WERI-Rb-1 (cell line): ENCODE measurements around the gene VEGFB.
A peak's percentile ranks its signal among the peaks of the same experiment; 100 is the strongest.

ENCODE experiments used
- DNase-seq: peaks from one replicate; pipeline ENCODE4 v3.0.0-alpha.2; 2020
- H3K27ac ChIP-seq: fragments of 250-450 bp; sonication (Bioruptor Pico); 2 replicates; pipeline ENCODE4 v1.5.1; 2020; ENCODE audit warnings: mild to moderate bottlenecking, moderate library complexity
- H3K27me3 ChIP-seq: fragments of 250-450 bp; sonication (Bioruptor Pico); 2 replicates; pipeline ENCODE4 v1.5.1; 2021; ENCODE audit warnings: mild to moderate bottlenecking, low read depth, moderate library complexity; ENCODE audit not compliant: insufficient read depth, severe bottlenecking
- H3K36me3 ChIP-seq: fragments of 250-450 bp; sonication (Bioruptor Pico); 2 replicates; pipeline ENCODE4 v1.5.1; 2020; ENCODE audit warnings: mild to moderate bottlenecking, moderate library complexity
- H3K4me3 ChIP-seq: 2 replicates; pipeline ENCODE4 v1.5.1; 2011; ENCODE audit warnings: low read depth, mild to moderate bottlenecking, control low read depth, low read length
- H3K9me3 ChIP-seq: fragments of 250-450 bp; sonication (Bioruptor Pico); 2 replicates; pipeline ENCODE4 v1.5.1; 2021; ENCODE audit warnings: mild to moderate bottlenecking, moderate library complexity; ENCODE audit not compliant: severe bottlenecking
- TF ChIP-seq, protein P1 (sequence below): IDR thresholded peaks from 2 replicates; pipeline ENCODE4 v1.5.1; 2011; ENCODE audit warnings: low read depth, mild to moderate bottlenecking, control low read depth, inconsistent platforms, low read length

VEGFB gene

DNA sequence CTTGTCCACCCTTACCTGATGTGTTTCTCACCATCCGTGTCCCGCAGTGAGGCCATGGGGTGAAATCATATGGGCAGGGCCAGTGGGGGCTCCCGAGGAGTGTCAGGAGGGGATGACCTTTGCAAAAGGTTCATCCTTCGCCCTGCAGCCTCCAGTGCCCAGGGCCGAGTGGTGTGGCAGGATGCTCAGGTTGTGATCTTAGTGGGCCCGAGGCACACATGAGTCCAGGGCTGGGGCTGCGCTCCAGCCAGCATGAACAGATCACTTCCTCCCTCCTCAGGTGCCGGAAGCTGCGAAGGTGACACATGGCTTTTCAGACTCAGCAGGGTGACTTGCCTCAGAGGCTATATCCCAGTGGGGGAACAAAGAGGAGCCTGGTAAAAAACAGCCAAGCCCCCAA is 3.7 kb downstream of the VEGFB start:
- H3K27ac ChIP-seq, result no peak overlapping the region
- no peak overlapping the region for H3K4me3 ChIP-seq
- DNase-seq, result no peak
- TF ChIP-seq, protein P1, sequence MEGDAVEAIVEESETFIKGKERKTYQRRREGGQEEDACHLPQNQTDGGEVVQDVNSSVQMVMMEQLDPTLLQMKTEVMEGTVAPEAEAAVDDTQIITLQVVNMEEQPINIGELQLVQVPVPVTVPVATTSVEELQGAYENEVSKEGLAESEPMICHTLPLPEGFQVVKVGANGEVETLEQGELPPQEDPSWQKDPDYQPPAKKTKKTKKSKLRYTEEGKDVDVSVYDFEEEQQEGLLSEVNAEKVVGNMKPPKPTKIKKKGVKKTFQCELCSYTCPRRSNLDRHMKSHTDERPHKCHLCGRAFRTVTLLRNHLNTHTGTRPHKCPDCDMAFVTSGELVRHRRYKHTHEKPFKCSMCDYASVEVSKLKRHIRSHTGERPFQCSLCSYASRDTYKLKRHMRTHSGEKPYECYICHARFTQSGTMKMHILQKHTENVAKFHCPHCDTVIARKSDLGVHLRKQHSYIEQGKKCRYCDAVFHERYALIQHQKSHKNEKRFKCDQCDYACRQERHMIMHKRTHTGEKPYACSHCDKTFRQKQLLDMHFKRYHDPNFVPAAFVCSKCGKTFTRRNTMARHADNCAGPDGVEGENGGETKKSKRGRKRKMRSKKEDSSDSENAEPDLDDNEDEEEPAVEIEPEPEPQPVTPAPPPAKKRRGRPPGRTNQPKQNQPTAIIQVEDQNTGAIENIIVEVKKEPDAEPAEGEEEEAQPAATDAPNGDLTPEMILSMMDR, result no peak
- peaks cover 25% of the 10 kb centered on the region for H3K36me3 ChIP-seq
- no peaks in the 10 kb centered on the region for H3K9me3 ChIP-seq
- H3K27me3 ChIP-seq, result no peaks in the 10 kb centered on the region

GRCh38 chr11:64238999-64239398 is 4.6 kb downstream of the VEGFB start:
- Histone ChIP-seq H3K27ac (no peak overlapping the region), H3K36me3 (peaks cover 33% of the 10 kb centered on the region), H3K27me3 (no peaks in the 10 kb centered on the region), H3K9me3 (no peaks in the 10 kb centered on the region), H3K4me3 (no peak overlapping the region)
- TF ChIP-seq, protein P1, result no peak
- DNase-seq, result no peak

DNA sequence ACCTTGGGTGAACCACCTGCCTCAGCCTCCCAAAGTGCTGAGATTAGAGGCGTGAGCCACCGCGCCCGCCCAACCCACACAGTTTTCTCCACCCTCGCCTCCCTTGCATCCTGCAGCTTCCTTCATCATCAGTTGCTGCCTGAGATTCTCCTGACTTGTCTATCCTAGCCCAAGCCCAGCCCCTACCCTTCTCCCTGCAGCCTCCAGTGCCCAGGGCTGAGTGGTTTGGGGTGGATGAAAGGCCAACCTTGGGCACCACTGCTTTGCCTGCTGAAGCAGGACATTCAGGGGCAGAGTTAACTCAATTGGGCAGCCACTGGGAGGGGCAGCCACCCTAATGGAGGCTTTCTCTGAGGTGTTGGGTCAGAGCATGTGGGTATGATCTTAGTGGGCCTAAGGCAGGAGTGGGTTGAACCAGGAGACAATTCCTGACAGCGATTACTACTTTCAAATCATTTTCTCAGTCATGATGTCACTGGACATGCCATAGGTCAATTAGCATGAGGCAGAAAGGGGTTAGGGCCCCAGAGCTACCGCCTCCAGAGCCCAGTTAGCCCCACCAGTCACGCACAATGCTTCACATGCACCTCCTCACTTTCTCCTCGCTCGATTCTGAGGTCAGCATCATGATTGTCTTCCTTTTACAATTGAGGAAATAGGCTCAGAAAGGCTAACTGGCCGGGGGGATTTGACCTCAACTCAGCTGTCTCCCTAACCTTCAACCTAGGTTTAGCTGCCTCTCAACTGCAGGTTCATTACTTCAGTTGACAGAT is 5.5 kb downstream of the VEGFB start:
- TF ChIP-seq, protein P1, result no peak
- Histone ChIP-seq H3K27ac (peak overlapping the region; percentile 86), H3K27me3 (no peaks in the 10 kb centered on the region), H3K9me3 (no peaks in the 10 kb centered on the region), H3K36me3 (peaks cover 41% of the 10 kb centered on the region), H3K4me3 (peak overlapping the region; percentile 82; the same call in 1 of the 2 replicates)
- DNase-seq, result no peak

GRCh38 chr11:64240435-64241240 is 6.3 kb downstream of the VEGFB start, which contains the start of gene FKBP2:
FKBP2 (plus strand) TSS chr11:64241095; CDS start chr11:64242388, 1,293 bp downstream.
- Histone ChIP-seq H3K9me3 (no peaks in the 10 kb centered on the region), H3K27ac (peak within 1 kb of the TSS; percentile 86), H3K4me3 (peak within 1 kb of the TSS; percentile 82), H3K27me3 (no peaks in the 10 kb centered on the region), H3K36me3 (peaks cover 45% of the 10 kb centered on the region)
- DNase-seq, result peak; percentile 95
- TF ChIP-seq, protein P1, result no peak

- DNase-seq, result peak; percentile 99
- Histone ChIP-seq H3K27me3 (no peaks in the 10 kb centered on the region), H3K4me3 (peak overlapping the region; percentile 82), H3K9me3 (no peaks in the 10 kb centered on the region), H3K27ac (peak overlapping the region; percentile 86), H3K36me3 (peaks cover 45% of the 10 kb centered on the region)
- TF ChIP-seq, protein P1, result no peak
These were observed 6.8 kb downstream of the VEGFB start for GRCh38 chr11:64241241-64241490.
